ENCODE results near the gene LIF.
"Not testable (repeated sequence)": the region's sequence is repeated elsewhere in the genome, so short reads cannot be mapped to it uniquely, and the experiment has no call there.

LIF gene

DNA sequence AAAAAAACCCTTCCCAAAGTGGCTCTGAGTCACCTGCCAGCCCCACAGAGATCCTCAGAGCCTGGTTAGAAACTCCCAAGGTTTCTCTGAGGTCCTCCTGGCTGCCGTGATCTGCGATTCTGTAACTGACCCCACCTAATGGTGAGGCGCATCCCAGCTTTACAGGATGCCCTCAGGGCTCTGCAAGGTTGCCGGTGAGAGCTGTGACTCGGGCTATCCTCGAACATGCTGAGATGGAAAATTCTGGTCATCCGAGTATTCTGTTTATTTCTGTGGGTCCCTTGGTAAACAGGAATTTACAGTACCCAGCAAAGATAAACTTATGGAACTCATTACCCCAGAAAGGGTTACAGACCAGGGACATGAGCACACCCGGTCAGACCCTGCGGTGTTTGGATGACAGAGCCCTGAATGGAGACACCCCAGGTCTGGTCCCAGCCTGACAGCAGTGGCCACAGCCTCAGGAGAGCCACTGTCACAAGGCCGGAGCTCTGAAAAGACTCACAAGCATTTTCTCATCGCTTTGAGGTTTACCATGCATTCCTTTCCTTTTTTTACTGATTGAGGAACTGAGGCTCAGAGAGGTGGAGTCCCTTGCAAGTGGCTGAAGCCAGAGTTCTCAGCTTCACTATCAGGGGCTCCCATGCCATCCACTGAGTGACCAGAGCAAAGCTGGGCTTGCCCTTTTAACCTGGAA lies 22.2 kb downstream of the LIF start:
- peak; percentile 91 for DNase-seq (ENCODE audit: low read depth)

DNA sequence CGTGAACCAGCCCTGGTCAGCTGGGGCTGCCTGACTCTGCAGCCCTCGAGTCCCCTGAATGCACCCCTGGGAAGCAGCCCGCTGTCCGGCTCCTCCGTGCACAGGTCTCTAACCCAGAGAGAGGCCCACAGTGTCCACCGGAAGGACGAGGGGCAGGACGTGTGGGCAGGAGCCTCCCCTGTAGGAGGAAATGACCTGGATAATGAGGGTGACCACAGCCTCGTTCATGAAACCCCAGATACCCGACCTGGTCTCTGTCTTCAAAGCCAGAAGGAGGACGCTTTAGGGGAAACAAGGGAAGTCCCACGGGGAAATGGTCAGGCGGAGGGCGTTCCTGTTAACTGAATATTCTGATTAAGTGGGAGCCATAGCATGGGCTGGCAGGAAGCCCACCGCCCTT lies 23.3 kb downstream of the LIF start:
- no peak for DNase-seq (ENCODE audit: low read depth)

DNA sequence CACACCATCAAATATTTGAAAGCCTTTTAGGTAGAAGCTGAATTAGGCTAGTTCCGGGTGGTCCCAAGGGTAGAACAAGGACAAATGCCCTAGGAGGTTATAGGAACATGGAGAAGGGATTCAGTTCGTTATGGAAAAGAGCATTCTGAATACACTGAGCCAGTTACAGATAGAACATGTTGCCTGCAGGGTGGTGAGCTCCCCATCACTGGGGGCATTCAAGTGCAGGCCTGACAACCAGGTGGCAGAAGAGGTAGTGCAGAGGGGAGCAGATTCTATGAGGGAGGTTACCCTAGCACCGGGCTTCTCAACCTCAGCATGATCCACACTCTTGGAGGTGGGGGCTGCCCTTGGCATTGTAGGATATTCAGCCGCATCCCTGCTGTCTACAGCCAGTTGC lies 24.2 kb downstream of the LIF start:
- no peak for DNase-seq (ENCODE audit: low read depth)

GRCh38 chr22:30221121-30221992 lies 25.2 kb downstream of the LIF start:
- no peak for DNase-seq (ENCODE audit: low read depth)

GRCh38 chr22:30220338-30221012 lies 26.1 kb downstream of the LIF start:
- DNase-seq (ENCODE audit: low read depth) = no peak

GRCh38 chr22:30219668-30220278 lies 26.8 kb downstream of the LIF start:
- no peak for DNase-seq (ENCODE audit: low read depth)

- no peak for DNase-seq (ENCODE audit: low read depth)
Measured at GRCh38 chr22:30219049-30219654, 27.4 kb downstream of the LIF start.

- DNase-seq (ENCODE audit: low read depth) = no peak
Measured at GRCh38 chr22:30217698-30218560, 28.6 kb downstream of the LIF start.

DNA sequence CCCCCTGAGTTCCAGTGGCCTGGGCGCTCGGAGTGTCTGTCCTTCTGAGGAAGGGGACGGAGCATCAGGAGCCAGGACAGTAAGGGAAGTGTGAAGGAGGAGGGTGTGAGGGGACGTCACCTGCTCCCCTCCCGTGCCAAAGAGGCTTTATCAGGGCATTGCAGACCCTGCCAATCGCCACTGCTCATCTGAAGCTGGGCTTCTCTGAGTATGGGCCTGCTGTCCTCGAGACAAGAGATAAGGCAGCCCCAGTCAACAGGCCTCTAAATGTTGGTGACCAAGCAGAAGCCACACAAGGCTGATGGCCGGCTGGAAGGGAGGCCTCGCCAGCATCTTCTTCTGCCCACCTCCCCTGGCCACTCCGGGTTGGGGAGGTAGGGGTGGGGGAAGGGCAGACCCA lies 29.8 kb downstream of the LIF start:
- DNase-seq (ENCODE audit: low read depth) = no peak

- not testable (repeated sequence) for DNase-seq (ENCODE audit: low read depth)
Measured at GRCh38 chr22:30216272-30216671, 30.3 kb downstream of the LIF start.

- peak; percentile 27 for DNase-seq (ENCODE audit: low read depth)
Measured at GRCh38 chr22:30214703-30215407, 31.7 kb downstream of the LIF start.

DNA sequence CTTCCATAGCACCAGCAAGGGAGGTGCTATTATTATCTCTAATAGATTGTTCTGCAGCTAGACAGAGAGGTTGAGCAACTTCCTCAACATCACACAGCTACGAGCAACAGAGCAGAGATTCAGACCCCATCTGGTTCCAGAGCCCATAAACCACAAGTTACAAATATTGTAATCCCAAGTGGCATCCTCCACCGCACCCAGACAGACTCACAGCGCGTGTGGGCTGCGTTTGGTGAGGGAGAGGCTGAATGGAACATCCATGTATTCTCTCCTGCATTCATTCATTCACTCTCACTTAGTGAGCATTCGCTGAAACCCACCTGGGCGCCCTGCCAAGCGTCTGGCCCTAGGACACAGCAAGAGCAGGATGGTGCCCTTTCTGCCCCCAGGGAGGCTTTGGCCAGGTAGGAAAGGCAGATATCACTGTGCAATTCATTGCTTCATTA lies 33.5 kb downstream of the LIF start:
- peak; percentile 71 for DNase-seq (ENCODE audit: low read depth)

- DNase-seq (ENCODE audit: low read depth) = peak; percentile 95
Measured at GRCh38 chr22:30212363-30212995, 34.1 kb downstream of the LIF start.

DNA sequence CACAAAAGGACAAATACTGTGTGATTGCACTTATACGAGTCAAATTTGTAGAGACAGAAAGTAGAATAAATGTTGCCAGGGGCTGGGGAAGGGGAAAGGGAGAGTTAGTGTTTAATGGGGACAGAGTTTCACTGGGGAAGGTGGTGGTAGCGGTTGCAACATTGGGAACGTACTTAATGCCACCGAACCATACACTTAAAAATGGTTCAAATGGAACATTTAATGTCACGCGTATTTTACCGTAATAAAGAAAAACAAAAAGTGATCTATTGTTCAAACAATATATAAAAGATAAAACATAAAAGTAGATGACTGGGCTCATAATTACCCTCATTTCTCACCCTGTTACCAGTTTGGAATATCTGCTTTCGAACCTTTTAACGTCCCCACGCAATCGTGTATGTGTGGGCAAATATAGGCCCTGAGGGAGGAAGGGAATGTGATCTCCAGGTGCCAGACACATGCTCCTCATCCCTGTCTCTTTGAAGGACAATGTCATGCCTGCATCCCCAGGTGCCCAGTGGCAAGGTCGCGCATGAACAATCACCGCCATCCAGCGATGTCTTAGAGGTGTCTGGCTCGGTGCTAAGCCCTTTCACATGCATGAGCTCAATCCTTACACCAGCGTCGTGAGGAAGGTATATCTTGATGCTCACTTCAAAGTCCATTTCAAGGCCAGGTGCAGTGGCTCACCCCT lies 35.3 kb downstream of the LIF start:
- DNase-seq (ENCODE audit: low read depth) = no peak

DNA sequence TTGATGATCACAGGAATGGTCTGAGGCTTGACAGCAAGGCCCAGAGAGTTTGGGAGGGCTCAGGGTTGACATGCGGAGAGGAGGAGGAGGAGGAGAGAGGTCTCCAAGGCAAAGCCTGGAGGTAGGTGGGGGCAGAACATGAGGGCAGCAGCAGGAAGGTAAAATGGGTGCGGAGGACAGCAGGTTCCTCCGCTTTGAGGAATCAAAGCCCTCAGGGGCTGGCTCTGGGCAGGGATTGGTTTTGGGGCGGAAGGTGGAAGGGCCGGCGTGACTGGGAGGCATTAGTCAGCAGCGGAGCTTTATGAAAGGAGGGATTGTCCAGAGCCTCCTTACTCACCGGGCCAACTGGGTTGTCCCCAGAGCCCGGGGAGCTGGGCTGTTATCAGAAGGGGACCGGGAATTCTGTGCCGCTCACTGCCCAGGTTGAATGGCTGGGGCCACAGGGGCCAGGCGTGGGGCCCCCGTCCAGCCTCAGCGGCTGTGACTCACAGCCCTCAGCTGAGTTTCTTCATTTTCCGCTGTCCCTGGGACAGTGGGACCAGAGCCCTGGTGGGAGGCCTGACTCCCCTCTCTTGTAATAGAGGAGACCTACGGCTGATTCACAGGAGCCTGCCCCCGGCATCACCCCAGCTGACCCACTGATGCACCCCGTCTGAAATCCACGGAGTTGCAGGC lies 36.2 kb downstream of the LIF start:
- DNase-seq (ENCODE audit: low read depth) = peak; percentile 98

- no peak for DNase-seq (ENCODE audit: low read depth)
Measured at GRCh38 chr22:30209642-30210041, 36.9 kb downstream of the LIF start.

DNA sequence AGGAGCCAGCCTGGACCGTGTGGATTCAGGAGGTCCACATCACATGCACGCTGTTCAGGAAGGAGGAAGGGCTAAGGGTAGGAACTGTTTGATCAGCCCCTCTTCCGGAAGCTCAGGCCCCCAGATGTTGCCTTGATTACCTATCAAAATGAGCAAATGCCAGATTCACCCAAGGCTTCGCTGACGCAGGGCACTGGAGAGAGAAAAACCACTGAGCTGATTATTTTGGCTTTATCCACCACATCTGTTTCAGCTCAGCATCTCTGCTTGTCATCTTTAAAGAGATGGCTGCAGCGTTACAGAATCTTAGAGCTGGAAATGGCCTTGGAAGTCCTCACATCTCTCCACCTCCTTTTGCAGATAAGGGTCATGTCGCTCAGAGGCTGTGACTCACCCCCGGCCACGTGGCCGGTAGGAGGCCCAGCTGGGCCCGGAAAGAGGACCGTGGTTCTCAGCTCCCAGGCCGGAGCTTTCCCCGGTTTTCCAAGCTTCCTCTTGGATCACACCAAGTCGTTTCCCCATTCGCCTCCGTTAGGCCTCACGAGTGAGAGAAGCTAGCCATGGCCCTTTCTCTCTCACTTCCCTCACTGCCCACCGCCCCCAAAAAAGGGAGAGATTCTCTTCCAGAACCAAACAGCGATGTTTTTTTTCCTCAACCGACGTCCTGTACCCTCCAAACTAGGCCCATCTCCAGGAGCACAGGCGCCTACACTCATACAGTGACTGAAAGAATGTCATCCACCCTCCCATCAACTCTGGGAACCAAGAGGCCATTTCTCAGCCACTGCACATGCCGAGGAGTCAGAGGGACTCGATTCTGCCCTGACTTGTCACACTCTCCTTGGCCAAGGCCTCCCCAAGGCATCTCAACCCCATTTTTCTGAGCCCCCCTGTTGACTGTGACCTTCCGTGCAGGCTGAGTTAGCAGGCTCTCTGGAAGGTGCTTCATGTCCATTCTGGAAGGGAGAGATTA lies 37.6 kb downstream of the LIF start:
- peak; percentile 85 for DNase-seq (ENCODE audit: low read depth)

Data from ELR (cell line).